GM12878 (cell line): ENCODE results near the gene TSKU. TPM values are rescaled to one million over a fixed set of nuclear protein-coding genes. Genes with fewer than 3 reads are reported as not detected.

Source experiments
- ATAC-seq: fragments of 200-7000 bp; cut with Tn5 transposase; 3 replicates; pipeline ENCODE4 v1.9.1; 2020; ENCODE audit warnings: mild to moderate bottlenecking, moderate library complexity
- BruUV-seq: library from RNA; stranded (reverse); fragments of 400-500 nt; replicated peaks from 2 replicates; lab custom pipeline; 2021; lab: Mats Ljungman, UMichigan
- CTCF ChIA-PET: fragments of 300-600 bp; sonication (Branson Sonifier 250); formaldehyde crosslinking; extraction: SDS; loops from one replicate; lab custom pipeline; 2021; ENCODE audit warnings: inconsistent platforms; lab: Yijun Ruan, JAX
- POLR2A ChIA-PET: fragments of 350-600 bp; formaldehyde crosslinking; extraction: SDS; loops from one replicate; lab custom pipeline; 2021; ENCODE audit warnings: inconsistent platforms; lab: Charles Lee
- RAD21 ChIA-PET: fragments of 300-600 bp; sonication (Branson Sonifier 250); formaldehyde crosslinking; loops from one replicate; lab custom pipeline; 2023; ENCODE audit warnings: antibody characterized with exemption; ENCODE audit not compliant: unreplicated experiment; lab: Charles Lee
- SMC1A ChIA-PET: fragments of 300-600 bp; sonication (Branson Sonifier 250); formaldehyde crosslinking; loops from one replicate; lab custom pipeline; 2023; ENCODE audit not compliant: unreplicated experiment, uncharacterized antibody; lab: Charles Lee
- DNase-seq: peaks from one replicate; pipeline ENCODE4 v3.0.0-alpha.2; 2011; ENCODE audit warnings: low read depth, low spot score
- FAIRE-seq: peaks from 3 replicates; lab custom pipeline; 2011; peaks lifted over from hg19 to GRCh38; lab: Jason Lieb, UNC
- H2AFZ ChIP-seq: 2 replicates; pipeline ENCODE4 v1.6.0; 2011; ENCODE audit warnings: low read depth, low read length, control low read depth; ENCODE audit not compliant: control insufficient read depth
- H3K27ac ChIP-seq: 2 replicates; pipeline ENCODE4 v1.5.1; 2011; ENCODE audit warnings: control low read depth; ENCODE audit not compliant: control insufficient read depth, insufficient read depth
- H3K27me3 ChIP-seq, 2 experiments: replicated peaks in 1 of 2; 2 replicates each; pipeline versions ENCODE4 v1.6.0 to v1.6.1; 2011; ENCODE audit warnings: low read length in 1 of 2; ENCODE audit not compliant: control insufficient read depth in 2 of 2, insufficient read depth in 2 of 2
- H3K36me3 ChIP-seq, 2 experiments: 2 replicates each; pipeline ENCODE4 v1.5.1; 2011; ENCODE audit warnings: low read length in 1 of 2; ENCODE audit not compliant: control insufficient read depth in 2 of 2, insufficient read depth in 2 of 2
- H3K4me1 ChIP-seq: 2 replicates; pipeline ENCODE4 v1.6.1; 2011; ENCODE audit warnings: mild to moderate bottlenecking, low read length, moderate library complexity, mixed read lengths; ENCODE audit not compliant: control insufficient read depth, insufficient read depth
- H3K4me2 ChIP-seq: 2 replicates; pipeline ENCODE4 v1.6.0; 2011; ENCODE audit warnings: control low read depth; ENCODE audit not compliant: control insufficient read depth, insufficient read depth
- H3K4me3 ChIP-seq: fragments of 200-600 bp; sonication (generic); 2 replicates; pipeline ENCODE4 v1.5.1; 2016
- H3K79me2 ChIP-seq: 2 replicates; pipeline ENCODE4 v1.6.0; 2011; ENCODE audit warnings: low read length; ENCODE audit not compliant: control insufficient read depth, insufficient read depth
- H3K9ac ChIP-seq: 2 replicates; pipeline ENCODE4 v1.8.0; 2011; ENCODE audit warnings: low read length, control low read depth, mixed read lengths; ENCODE audit not compliant: control insufficient read depth, insufficient read depth
- H3K9me3 ChIP-seq: replicated peaks from 3 replicates; pipeline ENCODE4 v1.5.1; 2011; ENCODE audit warnings: mild to moderate bottlenecking, low read length; ENCODE audit not compliant: control insufficient read depth, insufficient read depth
- H4K20me1 ChIP-seq: 2 replicates; pipeline ENCODE4 v1.6.0; 2011; ENCODE audit not compliant: control insufficient read depth, insufficient read depth
- CEBPB ChIP-seq, 2 experiments: fragments of 150-350 bp in 1 of 2; IDR thresholded peaks; 2 replicates each; pipeline ENCODE4 v1.6.1; 2012 to 2014; ENCODE audit warnings: low read depth in 2 of 2, low read length in 2 of 2, borderline replicate concordance in 1 of 2, inconsistent platforms in 1 of 2
- JUNB ChIP-seq: IDR thresholded peaks from 2 replicates; pipeline ENCODE4 v1.6.1; 2016; ENCODE audit warnings: antibody characterized with exemption, mild to moderate bottlenecking
- RAD21 ChIP-seq: IDR thresholded peaks from 2 replicates; pipeline ENCODE4 v1.6.1; 2011; ENCODE audit warnings: mild to moderate bottlenecking, low read depth, low read length, moderate library complexity; ENCODE audit not compliant: insufficient read depth
- RELA ChIP-seq: fragments of 450-650 bp; IDR thresholded peaks from 2 replicates; pipeline ENCODE4 v1.8.0; 2014; ENCODE audit warnings: borderline replicate concordance; ENCODE audit not compliant: partially characterized antibody
- RUNX3 ChIP-seq: IDR thresholded peaks from 2 replicates; pipeline ENCODE4 v1.6.1; 2012; ENCODE audit warnings: low read length, inconsistent platforms
- WRNIP1 ChIP-seq: IDR thresholded peaks from 2 replicates; pipeline ENCODE4 v1.6.1; 2011; ENCODE audit warnings: low read depth, low read length, improper control_type of control experiment, borderline replicate concordance
- YBX1 ChIP-seq: fragments of 450-650 bp; IDR thresholded peaks from 2 replicates; pipeline ENCODE4 v1.6.1; 2016; ENCODE audit warnings: antibody characterized with exemption
- ZZZ3 ChIP-seq: IDR thresholded peaks from 2 replicates; pipeline ENCODE4 v1.6.1; 2011; ENCODE audit warnings: low read depth; ENCODE audit not compliant: control insufficient read depth, insufficient read length
- WGBS: methylation state at CpG from one replicate; pipeline ENCODE4 v1.1.6; 2016; ENCODE audit warnings: low lambda C conversion rate; ENCODE audit not compliant: insufficient replicate concordance, insufficient coverage; ENCODE audit errors: missing lambda C conversion rate; 5-methylcytosine and 5-hydroxymethylcytosine counted together
- in situ Hi-C: fragments of 300-500 bp; cut with MboI; formaldehyde crosslinking; loops from 9 replicates; pipeline ENCODE4 v1.14.3; 2018; ENCODE audit warnings: mixed read lengths
- intact Hi-C: fragments of 100-400 bp; cut with micrococcal nuclease; formaldehyde crosslinking; loops from one replicate; pipeline ENCODE4 v1.14.2; 2022; ENCODE audit not compliant: unreplicated experiment
- polyA plus RNA-seq, 11 experiments: library from polyadenylated mRNA; depleted of rRNA in 4 of 11; unstranded in 6 of 11; stranded (reverse) in 5 of 11; fragments of >200 nt; fragmentation: Nextera tagmentation in 4 of 11; fragmentation: Illumina TruSeq in 1 of 11; extraction: Ambion mirVana in 4 of 11; extraction: Trizol in 1 of 11; gene quantifications; 1 replicate in 1 of 11; 2 replicates in 10 of 11; pipeline versions ENCODE4 v1.2.1 to v1.2.3, GENCODE V29; 2011 to 2016; ENCODE audit warnings: inconsistent platforms in 2 of 11, missing spikeins in 2 of 11, low read depth in 1 of 11
- total RNA-seq, 4 experiments: library from RNA; depleted of rRNA in 3 of 4; stranded (reverse); fragments of >200 nt in 3 of 4; fragmentation: Illumina TruSeq in 1 of 4; extraction: Trizol in 1 of 4; gene quantifications; 2 replicates each; pipeline versions ENCODE4 v1.2.1 to v1.2.3, GENCODE V29; 2013 to 2021
- TF ChIP-seq, protein P1 (sequence below): fragments of 450-650 bp; IDR thresholded peaks from 2 replicates; pipeline ENCODE4 v1.6.1; 2017; ENCODE audit warnings: borderline replicate concordance
- TF ChIP-seq, protein P2 (sequence below): fragments of 450-650 bp; IDR thresholded peaks from 2 replicates; pipeline ENCODE4 v1.6.1; 2017; ENCODE audit warnings: antibody characterized with exemption, mild to moderate bottlenecking, moderate library complexity

TSKU gene
- total and polyA plus RNA-seq, 10 of the 15 experiments (the other 5 are each of a cell fraction or from before 2014, with no cell fraction given): 0.04 to 1.5 (median 0.62) TPM

DNA sequence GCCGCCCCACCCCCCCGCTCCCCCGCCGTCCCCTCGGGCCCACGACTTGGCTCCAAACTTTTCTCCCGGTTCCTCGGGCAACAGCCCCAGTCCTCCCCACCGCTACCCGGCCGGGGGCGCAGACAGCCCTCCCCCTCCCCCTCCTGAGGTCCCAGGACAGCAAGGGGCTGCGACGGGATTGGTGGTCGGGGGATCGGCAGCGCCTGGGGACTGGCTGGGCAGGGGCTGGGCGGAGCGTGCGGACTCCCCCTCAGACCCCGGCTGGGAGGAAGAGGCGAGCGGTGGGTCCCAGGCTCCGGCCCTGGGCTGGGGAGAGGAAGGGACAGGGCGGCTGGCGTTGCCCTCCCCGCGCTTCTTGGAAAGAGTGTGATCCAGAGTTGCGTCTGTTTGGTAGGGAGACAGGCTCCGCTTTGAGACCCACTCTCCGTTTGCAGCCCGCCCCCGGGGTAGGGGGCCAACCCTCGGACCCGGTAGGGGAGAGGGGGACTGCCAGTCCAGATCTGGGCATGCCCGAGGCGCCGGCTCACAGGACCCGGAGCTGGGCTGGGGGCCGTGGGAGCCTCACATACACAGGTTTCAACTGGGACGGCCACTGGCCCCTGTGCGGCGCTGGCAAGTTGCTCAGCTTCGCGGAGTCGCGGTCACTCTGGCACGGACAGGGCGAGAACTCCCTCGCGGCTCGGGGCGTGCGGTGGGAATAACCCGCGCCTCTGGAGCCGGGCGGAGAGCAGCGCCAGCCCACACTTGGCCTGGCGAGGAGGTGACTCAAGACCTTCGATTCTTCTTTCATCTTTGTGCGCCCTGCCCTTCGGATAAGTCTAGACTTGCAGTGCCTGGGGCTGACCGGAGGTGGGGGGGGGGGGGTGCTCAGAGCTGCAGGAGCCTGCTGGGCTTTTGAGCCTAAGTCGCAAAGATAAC is 999 bp downstream of the TSKU start:
- DNase-seq (no peak), ATAC-seq (no peak), FAIRE-seq (no peak)
- peak overlapping the region; percentile 44; the same call in 1 of the 2 replicates for H3K4me3 ChIP-seq
- H3K4me1 ChIP-seq: peaks cover 3% of the 10 kb centered on the region; the same call in 1 of the 2 replicates
- H3K27me3 ChIP-seq: peaks cover 6 to 13% of the 10 kb centered on the region in 2 experiments
- no peak overlapping the region for H3K9ac ChIP-seq
- SMC1A ChIA-PET: no interaction called here
- POLR2A ChIA-PET: no interaction called here
- RAD21 ChIA-PET: no interaction called here
- intact Hi-C loops (no loop called here), in situ Hi-C loops (no loop called here)
- no TSS peak for BruUV-seq
- no peak overlapping the region for H3K27ac ChIP-seq
- H3K36me3 ChIP-seq: no peaks in the 10 kb centered on the region; a peak in 1 of 4 replicates
- H4K20me1 ChIP-seq: no peaks in the 10 kb centered on the region
- 48% methylated on average over 38 of the region's 65 CpGs for WGBS
- peak overlapping the region; percentile 96 for H3K4me2 ChIP-seq
- H3K79me2 ChIP-seq: no peaks in the 10 kb centered on the region
- no peaks in the 10 kb centered on the region for H3K9me3 ChIP-seq
- CTCF ChIA-PET: no interaction called here
- H2AFZ ChIP-seq: no peak overlapping the region
- TF ChIP-seq, protein P1, sequence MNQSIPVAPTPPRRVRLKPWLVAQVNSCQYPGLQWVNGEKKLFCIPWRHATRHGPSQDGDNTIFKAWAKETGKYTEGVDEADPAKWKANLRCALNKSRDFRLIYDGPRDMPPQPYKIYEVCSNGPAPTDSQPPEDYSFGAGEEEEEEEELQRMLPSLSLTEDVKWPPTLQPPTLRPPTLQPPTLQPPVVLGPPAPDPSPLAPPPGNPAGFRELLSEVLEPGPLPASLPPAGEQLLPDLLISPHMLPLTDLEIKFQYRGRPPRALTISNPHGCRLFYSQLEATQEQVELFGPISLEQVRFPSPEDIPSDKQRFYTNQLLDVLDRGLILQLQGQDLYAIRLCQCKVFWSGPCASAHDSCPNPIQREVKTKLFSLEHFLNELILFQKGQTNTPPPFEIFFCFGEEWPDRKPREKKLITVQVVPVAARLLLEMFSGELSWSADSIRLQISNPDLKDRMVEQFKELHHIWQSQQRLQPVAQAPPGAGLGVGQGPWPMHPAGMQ: no peak
- TF ChIP-seq YBX1 (no peak), ZZZ3 (no peak), RUNX3 (no peak), CEBPB (IDR thresholded peaks at IDR 0.05; ENCODE audit: borderline replicate concordance in 1 of 2, low read depth in 2 of 2, low read length in 2 of 2) (no peak), WRNIP1 (no peak), RELA (no peak), JUNB (no peak), RAD21 (no peak)
- TF ChIP-seq, protein P2, sequence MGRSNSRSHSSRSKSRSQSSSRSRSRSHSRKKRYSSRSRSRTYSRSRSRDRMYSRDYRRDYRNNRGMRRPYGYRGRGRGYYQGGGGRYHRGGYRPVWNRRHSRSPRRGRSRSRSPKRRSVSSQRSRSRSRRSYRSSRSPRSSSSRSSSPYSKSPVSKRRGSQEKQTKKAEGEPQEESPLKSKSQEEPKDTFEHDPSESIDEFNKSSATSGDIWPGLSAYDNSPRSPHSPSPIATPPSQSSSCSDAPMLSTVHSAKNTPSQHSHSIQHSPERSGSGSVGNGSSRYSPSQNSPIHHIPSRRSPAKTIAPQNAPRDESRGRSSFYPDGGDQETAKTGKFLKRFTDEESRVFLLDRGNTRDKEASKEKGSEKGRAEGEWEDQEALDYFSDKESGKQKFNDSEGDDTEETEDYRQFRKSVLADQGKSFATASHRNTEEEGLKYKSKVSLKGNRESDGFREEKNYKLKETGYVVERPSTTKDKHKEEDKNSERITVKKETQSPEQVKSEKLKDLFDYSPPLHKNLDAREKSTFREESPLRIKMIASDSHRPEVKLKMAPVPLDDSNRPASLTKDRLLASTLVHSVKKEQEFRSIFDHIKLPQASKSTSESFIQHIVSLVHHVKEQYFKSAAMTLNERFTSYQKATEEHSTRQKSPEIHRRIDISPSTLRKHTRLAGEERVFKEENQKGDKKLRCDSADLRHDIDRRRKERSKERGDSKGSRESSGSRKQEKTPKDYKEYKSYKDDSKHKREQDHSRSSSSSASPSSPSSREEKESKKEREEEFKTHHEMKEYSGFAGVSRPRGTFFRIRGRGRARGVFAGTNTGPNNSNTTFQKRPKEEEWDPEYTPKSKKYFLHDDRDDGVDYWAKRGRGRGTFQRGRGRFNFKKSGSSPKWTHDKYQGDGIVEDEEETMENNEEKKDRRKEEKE: no peak
